ACC112 (cell line): ENCODE measurements around the gene LAMA5.

Experiments
- H2AFZ ChIP-seq: fragments of 200-600 bp; sonication (generic); one replicate; pipeline ENCODE4 v1.6.0; 2017; ENCODE audit warnings: antibody characterized with exemption, low read length; ENCODE audit not compliant: unreplicated experiment
- H3K27ac ChIP-seq: fragments of 200-600 bp; sonication (generic); 2 replicates; pipeline ENCODE4 v1.5.1; 2014; ENCODE audit warnings: low read depth, mild to moderate bottlenecking, antibody characterized with exemption, low read length, moderate library complexity
- H3K27me3 ChIP-seq: fragments of 200-600 bp; sonication (generic); 2 replicates; pipeline ENCODE4 v1.6.1; 2014; ENCODE audit warnings: mild to moderate bottlenecking, antibody characterized with exemption, low read length, moderate library complexity, mixed read lengths; ENCODE audit not compliant: insufficient read depth
- H3K36me3 ChIP-seq: fragments of 200-600 bp; sonication (generic); 2 replicates; pipeline ENCODE4 v1.6.1; 2016; ENCODE audit warnings: mild to moderate bottlenecking, antibody characterized with exemption, low read length, moderate library complexity, mixed read lengths; ENCODE audit not compliant: insufficient read depth
- H3K4me1 ChIP-seq: fragments of 200-600 bp; sonication (generic); one replicate; pipeline ENCODE4 v1.6.1; 2016; ENCODE audit warnings: low read length, mixed read lengths; ENCODE audit not compliant: insufficient read depth, unreplicated experiment, control insufficient read depth
- H3K4me3 ChIP-seq: fragments of 200-600 bp; sonication (generic); 2 replicates; pipeline ENCODE4 v1.5.1; 2014; ENCODE audit warnings: mild to moderate bottlenecking, low read depth, low read length
- H3K79me2 ChIP-seq: fragments of 200-600 bp; sonication (generic); one replicate; pipeline ENCODE4 v1.6.0; 2016; ENCODE audit warnings: low read length; ENCODE audit not compliant: control insufficient read depth, unreplicated experiment, insufficient read depth

The LAMA5 gene

GRCh38 chr20:62367136-62367632, at the start of gene LAMA5:
Gene LAMA5, minus strand, starts transcription at chr20:62367312. Its CDS starts 67 bp downstream, at chr20:62367245.
- H3K27me3 ChIP-seq: no peaks in the 10 kb centered on the region
- peak within 1 kb of the TSS; percentile 73 for H2AFZ ChIP-seq
- H3K4me3 ChIP-seq: peak within 1 kb of the TSS; percentile 88
- no peaks in the 10 kb centered on the region for H3K36me3 ChIP-seq
- no peak within 1 kb of the TSS for H3K27ac ChIP-seq
- peaks cover 58% of the 10 kb centered on the region for H3K4me1 ChIP-seq
- H3K79me2 ChIP-seq: no peaks in the 10 kb centered on the region

- H3K4me3 ChIP-seq: no peak overlapping the region
- no peaks in the 10 kb centered on the region for H3K79me2 ChIP-seq
- H3K27ac ChIP-seq: no peak overlapping the region
- H3K4me1 ChIP-seq: no peaks in the 10 kb centered on the region
- H2AFZ ChIP-seq: no peak overlapping the region
- no peaks in the 10 kb centered on the region for H3K36me3 ChIP-seq
- no peaks in the 10 kb centered on the region for H3K27me3 ChIP-seq
Observed at GRCh38 chr20:62415354-62416111, 48.4 kb upstream of the LAMA5 start.

GRCh38 chr20:62413896-62414481, 46.9 kb upstream of the LAMA5 start:
- H3K27me3 ChIP-seq: no peaks in the 10 kb centered on the region
- H3K79me2 ChIP-seq: no peaks in the 10 kb centered on the region
- no peak overlapping the region for H3K4me3 ChIP-seq
- no peak overlapping the region for H2AFZ ChIP-seq
- no peaks in the 10 kb centered on the region for H3K4me1 ChIP-seq
- no peak overlapping the region for H3K27ac ChIP-seq
- H3K36me3 ChIP-seq: no peaks in the 10 kb centered on the region

- H3K27ac ChIP-seq: no peak overlapping the region
- no peaks in the 10 kb centered on the region for H3K79me2 ChIP-seq
- no peak overlapping the region for H3K4me3 ChIP-seq
- H2AFZ ChIP-seq: no peak overlapping the region
- no peaks in the 10 kb centered on the region for H3K4me1 ChIP-seq
- H3K36me3 ChIP-seq: no peaks in the 10 kb centered on the region
- H3K27me3 ChIP-seq: no peaks in the 10 kb centered on the region
Observed at GRCh38 chr20:62413025-62413570, 46.0 kb upstream of the LAMA5 start.

GRCh38 chr20:62412194-62413024, 45.3 kb upstream of the LAMA5 start:
- no peak overlapping the region for H3K27ac ChIP-seq
- peaks cover 5% of the 10 kb centered on the region for H3K4me1 ChIP-seq
- H3K4me3 ChIP-seq: no peak overlapping the region
- no peaks in the 10 kb centered on the region for H3K36me3 ChIP-seq
- H3K79me2 ChIP-seq: no peaks in the 10 kb centered on the region
- H3K27me3 ChIP-seq: no peaks in the 10 kb centered on the region
- no peak overlapping the region for H2AFZ ChIP-seq

GRCh38 chr20:62411479-62412193, 44.5 kb upstream of the LAMA5 start:
- no peak overlapping the region for H3K27ac ChIP-seq
- no peaks in the 10 kb centered on the region for H3K36me3 ChIP-seq
- H3K4me1 ChIP-seq: peaks cover 5% of the 10 kb centered on the region
- H2AFZ ChIP-seq: no peak overlapping the region
- no peaks in the 10 kb centered on the region for H3K27me3 ChIP-seq
- no peak overlapping the region for H3K4me3 ChIP-seq
- H3K79me2 ChIP-seq: peaks cover 2% of the 10 kb centered on the region

GRCh38 chr20:62410746-62411478, 43.8 kb upstream of the LAMA5 start:
- Histone ChIP-seq H3K4me1 (peaks cover 11% of the 10 kb centered on the region), H3K36me3 (no peaks in the 10 kb centered on the region), H3K27ac (no peak overlapping the region), H3K27me3 (no peaks in the 10 kb centered on the region), H2AFZ (no peak overlapping the region), H3K79me2 (peaks cover 8% of the 10 kb centered on the region), H3K4me3 (no peak overlapping the region)

- Histone ChIP-seq H3K4me1 (peaks cover 15% of the 10 kb centered on the region), H3K4me3 (no peak overlapping the region), H2AFZ (no peak overlapping the region), H3K79me2 (peaks cover 8% of the 10 kb centered on the region), H3K27me3 (no peaks in the 10 kb centered on the region), H3K27ac (no peak overlapping the region), H3K36me3 (no peaks in the 10 kb centered on the region)
Observed at GRCh38 chr20:62409931-62410745, 43.0 kb upstream of the LAMA5 start.
